HT-29 (cell line): ENCODE data around the gene COX11. TPM values are rescaled to one million over a fixed set of nuclear protein-coding genes. Genes with fewer than 3 reads are reported as not detected.

Experiments
- small RNA-seq: library from RNA; depleted of rRNA; stranded (forward); fragments of <200 nt; gene quantifications from one replicate; pipeline ENCODE3, GENCODE V24; 2014
- total RNA-seq: library from RNA; depleted of rRNA; stranded (reverse); fragments of >200 nt; shearing (Covaris generic); gene quantifications from 2 replicates; pipeline ENCODE4 v1.2.3, GENCODE V29; 2014; rRNA removed

Gene COX11
- total RNA-seq, 1 experiment from 2014 or later: 142 TPM

Small RNAs within 50 kb of the gene (small RNA-seq; reads per million reads assigned to genes)
- gene AC007485.1: not detected

Other genes with a start within 250 kb of the COX11 start
- 25.9 and 29.1 TPM in 2 replicates for gene TOM1L1, start 67.8 kb downstream of the COX11 start, total RNA-seq
- 3.4 and 4.1 TPM in 2 replicates for gene STXBP4, start 111 bp upstream of the COX11 start, total RNA-seq